NCI-H1048 (cell line): ENCODE data around the gene IDE.

Experiments
- DNase-seq: peaks from one replicate; lab custom pipeline; 2025; lab: John Stamatoyannopoulos, UW

Gene IDE

DNA sequence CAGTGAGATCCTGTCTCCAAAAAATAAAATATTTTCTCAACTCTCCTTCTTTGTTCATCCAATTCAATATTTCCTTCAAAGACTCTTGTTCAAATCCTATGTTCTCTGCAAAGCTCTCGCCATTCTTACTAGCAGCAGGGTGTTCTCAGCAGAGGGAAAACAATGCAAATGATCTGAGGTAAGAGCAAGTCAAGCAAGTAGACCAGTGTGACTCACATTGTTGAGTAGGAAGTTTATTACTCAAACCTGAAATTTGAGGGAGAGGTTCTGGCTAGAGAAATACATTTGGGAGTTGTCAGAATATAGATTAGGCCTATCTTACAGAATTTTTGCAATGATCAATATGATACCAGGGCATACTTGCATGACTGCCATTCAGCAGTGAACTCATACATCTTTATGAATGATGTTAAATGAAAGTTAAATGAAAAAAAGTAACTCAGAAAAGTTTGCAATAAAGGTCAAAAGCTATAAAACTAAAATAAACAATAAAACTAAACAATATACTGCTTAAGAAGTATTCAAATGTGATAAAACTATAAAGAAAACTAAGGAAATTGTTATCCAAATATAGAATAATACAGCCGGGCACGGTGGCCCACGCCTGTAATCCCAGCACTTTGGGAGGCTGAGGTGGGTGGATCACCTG is 5.8 kb downstream of the IDE start:
- no peak for DNase-seq

DNA sequence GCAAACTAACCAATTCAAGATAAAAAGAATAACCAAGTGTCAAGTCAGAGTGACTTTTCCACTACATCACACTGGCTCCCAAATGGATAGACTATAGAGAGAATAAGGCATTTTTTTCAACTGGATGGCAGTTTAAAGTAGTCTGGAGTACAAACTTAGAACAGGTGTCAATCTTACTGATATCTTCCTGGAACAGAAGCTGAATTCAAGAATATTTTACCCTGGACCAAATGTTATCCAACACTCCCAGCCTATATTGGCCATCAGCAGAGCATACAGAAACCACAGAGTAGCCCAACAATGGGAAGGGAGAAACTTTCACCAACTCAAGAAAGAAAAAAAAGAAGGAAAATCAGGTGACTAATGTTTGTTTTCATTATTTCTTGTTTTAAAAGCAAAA is 11.5 kb downstream of the IDE start:
- DNase-seq = no peak

DNA sequence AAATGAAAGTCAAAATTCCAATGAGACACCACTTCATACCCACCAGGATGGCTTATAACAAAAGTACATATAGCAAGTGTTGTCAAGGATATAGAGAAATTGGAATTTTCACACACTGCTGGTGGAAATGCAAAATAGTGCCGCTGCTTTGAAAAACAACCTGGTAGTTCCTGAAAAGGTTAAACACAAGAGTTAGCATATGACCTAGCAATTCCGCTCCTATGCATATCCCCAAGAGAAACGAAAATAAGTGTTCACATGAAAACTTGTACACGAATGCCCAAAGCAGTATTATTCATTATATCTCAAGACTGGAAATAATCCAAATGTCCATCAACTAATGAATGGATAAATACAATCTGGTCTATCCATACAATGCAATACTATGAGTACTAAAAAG is 14.8 kb downstream of the IDE start:
- no peak for DNase-seq

GRCh38 chr10:92553959-92554358 is 19.9 kb downstream of the IDE start:
- DNase-seq = no peak

DNA sequence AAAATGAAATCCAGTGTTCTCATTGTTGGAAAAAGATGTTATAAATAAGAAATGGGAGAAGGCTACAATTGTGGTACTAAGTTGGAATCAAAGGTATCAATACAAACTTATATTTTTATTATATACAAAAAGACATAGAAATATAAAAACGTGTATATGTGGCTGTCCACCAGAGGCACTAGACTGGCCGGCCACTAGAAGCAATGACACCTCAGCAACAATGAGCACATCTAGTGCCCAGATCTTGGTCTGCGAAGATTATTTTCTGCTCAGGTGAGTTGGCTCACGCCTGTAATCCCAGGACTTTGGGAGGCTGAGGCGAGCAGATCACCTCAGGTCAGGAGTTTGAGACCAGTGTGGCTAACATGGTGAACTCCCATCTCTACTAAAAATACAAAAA is 21.6 kb downstream of the IDE start:
- DNase-seq = no peak

- DNase-seq = no peak
Observed at GRCh38 chr10:92550924-92551323, 23.0 kb downstream of the IDE start.

- DNase-seq = no peak
Observed at GRCh38 chr10:92547676-92548075, 26.2 kb downstream of the IDE start.

DNA sequence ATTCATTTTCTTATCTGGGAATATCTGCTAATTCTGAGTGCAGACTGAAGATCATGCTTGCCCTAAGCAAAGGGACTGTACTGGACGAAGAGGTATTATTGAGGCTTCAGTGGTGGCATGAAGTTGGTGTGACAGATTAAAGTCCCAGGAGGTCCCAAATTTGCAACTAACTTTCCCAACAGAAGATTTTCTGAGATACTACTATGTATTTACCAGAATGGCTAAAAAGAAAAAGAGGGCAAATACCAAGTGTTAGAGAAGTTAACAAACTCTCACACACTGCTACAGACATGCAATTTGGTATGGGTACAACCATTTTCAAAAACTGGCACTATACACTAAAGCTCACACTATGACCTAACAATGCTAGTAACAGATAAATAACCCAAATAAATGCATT is 28.3 kb downstream of the IDE start:
- no peak for DNase-seq

- DNase-seq = no peak
Observed at GRCh38 chr10:92544296-92544695, 29.6 kb downstream of the IDE start.

GRCh38 chr10:92542458-92542857 is 31.4 kb downstream of the IDE start:
- no peak for DNase-seq

- DNase-seq = no peak
Observed at GRCh38 chr10:92541583-92541982, 32.3 kb downstream of the IDE start.

- no peak for DNase-seq
Observed at GRCh38 chr10:92538231-92538958, 35.5 kb downstream of the IDE start.

GRCh38 chr10:92530891-92531535 is 42.9 kb downstream of the IDE start:
- DNase-seq = no peak

DNA sequence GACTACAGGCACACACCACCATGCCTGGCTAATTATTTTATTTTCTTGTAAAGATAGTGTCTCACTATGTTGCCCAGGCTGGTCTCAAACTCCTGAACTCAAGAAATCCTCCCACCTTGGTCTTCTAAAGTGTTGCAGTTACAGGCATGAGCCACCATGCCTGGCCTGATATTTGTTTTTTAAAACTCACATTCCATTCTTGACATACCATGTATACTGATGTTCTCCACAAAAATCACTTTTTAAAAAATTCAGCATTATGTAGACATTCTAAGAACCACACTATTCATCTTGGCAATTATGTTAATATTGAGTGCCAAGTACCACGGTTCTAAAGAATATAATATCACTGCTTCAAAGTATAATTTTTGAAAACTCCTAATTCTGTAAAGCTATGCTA is 43.5 kb downstream of the IDE start:
- DNase-seq = no peak

GRCh38 chr10:92527716-92528115 is 46.2 kb downstream of the IDE start:
- no peak for DNase-seq

DNA sequence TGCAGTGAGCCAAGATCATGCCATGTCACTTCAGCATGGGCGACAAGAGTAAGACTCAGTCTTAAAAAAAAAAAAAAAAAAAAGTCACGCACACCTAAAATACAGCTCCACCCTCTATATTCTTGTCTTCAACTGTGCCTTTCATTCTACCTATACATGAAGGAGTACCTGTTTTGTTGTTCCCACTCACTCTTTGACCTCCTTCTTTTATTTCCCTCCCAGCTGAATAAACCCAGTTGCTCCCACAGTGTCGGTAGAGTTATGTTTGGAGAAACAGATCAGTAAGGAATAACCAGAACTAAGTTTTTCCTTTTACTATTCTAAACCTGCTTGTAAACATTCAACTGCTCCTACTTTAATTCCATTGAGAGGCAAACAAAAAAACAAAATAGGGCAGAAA is 50.3 kb downstream of the IDE start:
- no peak for DNase-seq

- DNase-seq = peak; percentile 57
Observed at GRCh38 chr10:92517034-92517655, 56.7 kb downstream of the IDE start.

GRCh38 chr10:92508866-92509265 is 65.0 kb downstream of the IDE start:
- DNase-seq = no peak

GRCh38 chr10:92506336-92506735 is 67.6 kb downstream of the IDE start:
- no peak for DNase-seq

GRCh38 chr10:92505044-92505443 is 68.8 kb downstream of the IDE start:
- no peak for DNase-seq

GRCh38 chr10:92502296-92502808 is 71.5 kb downstream of the IDE start:
- no peak for DNase-seq

- DNase-seq = no peak
Observed at GRCh38 chr10:92493362-92493761, 80.5 kb downstream of the IDE start.

- DNase-seq = no peak
Observed at GRCh38 chr10:92492748-92493240, 81.1 kb downstream of the IDE start.
